GM19438 (cell line): ENCODE data around the gene PRSS23.
"Not testable (repeated sequence)": the region's sequence is repeated elsewhere in the genome, so short reads cannot be mapped to it uniquely, and the experiment has no call there.

ENCODE experiments used
- ATAC-seq: cut with Tn5 transposase; IDR thresholded peaks from one replicate; pipeline ENCODE4 v1.9.1; 2021; ENCODE audit warnings: low read depth; ENCODE audit not compliant: unreplicated experiment

Gene PRSS23

DNA sequence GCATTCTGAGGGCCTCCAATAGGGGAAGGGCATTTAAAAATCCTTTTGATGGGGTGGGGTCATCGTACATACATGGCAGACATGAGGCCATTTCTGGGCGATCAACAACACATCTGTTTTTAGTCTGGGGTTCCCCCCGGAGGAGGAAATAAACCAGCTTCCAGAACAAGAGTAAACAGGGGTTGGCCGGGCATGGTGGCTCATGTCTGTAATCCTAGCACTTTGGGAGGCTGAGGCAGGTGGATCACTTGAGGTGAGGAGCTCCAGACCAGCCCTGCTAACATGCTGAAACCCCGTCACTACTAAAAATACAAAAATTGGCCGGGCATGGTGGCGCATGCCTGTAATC is 12.0 kb downstream of the PRSS23 start:
- ATAC-seq = no peak

DNA sequence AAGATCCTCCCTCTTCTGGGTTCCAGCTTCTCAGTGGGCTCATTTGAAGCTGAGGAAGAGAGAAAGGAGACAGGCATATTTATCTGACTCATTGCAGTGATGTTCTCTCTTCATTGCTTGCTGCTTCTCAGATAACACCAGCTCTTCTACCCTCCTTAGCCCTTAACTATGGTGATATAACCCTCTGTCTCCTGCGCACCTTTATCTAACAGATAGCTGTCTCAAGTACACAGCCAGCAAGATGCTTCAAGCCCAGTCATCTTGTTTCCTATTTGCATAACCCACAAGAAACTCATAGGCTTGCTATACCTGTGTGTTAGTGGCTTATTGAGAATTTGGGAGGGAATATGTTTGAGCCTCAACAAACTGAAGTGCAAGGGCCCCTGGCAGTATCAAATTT is 12.6 kb downstream of the PRSS23 start:
- ATAC-seq = no peak

DNA sequence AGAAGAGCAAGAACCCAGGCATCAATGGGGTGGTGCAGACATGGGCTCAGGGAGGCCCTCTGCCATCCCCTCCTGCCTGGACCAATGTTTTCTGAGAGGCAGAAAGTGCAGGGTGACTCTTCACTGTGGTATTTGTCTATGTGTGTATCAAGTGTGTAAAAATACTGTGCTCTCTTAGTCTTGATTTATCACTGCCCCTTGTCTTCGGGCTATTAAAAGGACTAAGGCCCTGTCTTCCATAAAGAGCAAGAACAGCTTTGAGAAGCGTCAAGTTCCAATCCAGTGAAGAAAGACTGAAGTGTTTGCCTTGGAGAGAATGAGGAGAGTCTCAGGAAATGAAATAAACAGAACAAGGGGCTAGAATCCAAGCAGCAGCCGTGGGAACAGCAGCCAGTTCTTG is 14.4 kb downstream of the PRSS23 start:
- ATAC-seq = no peak

DNA sequence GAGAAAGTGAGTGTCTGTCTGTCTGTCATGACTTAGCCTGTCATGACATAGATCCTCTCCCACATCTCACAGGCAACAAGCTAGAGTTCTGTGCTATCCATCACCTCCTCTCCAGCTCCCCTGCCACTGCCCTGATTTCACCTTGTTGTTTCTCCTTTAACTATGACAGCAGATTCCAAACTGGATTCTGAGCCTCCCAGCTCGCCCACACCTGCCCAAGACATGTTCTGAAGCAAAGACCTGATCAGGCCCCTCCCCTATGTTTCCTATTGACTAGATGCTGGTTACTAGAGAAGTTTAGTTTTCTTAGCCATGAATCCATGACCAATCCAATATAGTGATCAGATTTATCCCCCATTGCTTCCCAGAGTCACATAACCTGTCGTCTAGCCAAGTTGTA is 15.4 kb downstream of the PRSS23 start:
- ATAC-seq = no peak

DNA sequence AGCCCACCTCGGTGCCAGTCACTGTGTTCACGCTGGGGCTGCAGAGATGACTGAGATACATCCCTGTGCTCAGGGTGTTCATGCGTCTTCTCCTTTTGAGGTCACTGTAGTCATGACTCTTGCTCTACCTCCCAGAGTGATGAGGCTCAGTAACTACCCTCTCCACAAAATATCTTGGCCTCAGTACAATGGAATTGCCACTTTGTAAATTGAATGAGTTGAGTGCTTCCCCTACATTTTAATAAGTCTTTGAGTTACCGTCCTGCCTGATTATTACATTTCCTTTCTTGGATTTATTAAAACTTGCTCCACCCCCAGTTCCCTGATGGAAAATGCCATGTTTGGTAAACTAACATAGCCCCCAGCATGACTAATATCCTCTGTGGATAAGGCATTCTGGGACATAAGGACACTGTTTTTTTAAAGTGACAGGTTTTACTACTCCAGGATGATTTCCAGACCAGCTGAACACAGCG is 15.9 kb downstream of the PRSS23 start:
- ATAC-seq = no peak

DNA sequence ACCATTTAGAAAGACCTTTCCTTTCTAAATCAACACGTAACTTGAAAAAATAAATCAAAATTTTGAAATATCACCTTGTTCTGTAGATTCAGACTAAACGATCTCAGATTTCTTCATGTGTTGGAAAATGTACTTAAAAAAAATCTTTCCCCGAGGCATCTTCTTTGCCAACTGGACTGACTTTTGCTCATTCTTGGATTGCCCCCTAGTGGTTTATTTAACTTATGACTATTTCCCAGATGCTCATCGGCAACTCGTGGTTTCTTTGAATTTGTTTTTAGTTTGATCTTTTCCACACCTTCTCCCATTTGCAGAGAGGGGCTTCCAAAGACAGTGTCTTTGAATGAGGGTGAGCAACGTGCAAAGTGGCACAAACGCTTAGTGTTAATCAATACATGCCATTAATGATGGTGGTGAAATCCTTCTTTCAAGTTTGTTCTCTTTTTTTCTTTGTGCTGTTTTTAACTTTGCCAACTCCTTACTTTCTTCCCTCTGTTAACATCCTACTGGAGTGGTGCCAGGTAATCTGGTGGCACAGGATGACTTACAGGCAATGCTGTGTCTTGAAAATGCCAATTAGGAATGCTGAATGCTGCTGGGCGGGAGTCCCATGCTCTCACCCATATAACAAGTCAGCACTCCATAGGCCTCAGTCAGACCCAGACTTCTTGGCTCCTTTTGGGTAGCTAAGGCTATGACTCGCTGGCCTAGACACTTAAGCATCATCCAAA is 18.3 kb downstream of the PRSS23 start:
- peak; percentile 56 for ATAC-seq

DNA sequence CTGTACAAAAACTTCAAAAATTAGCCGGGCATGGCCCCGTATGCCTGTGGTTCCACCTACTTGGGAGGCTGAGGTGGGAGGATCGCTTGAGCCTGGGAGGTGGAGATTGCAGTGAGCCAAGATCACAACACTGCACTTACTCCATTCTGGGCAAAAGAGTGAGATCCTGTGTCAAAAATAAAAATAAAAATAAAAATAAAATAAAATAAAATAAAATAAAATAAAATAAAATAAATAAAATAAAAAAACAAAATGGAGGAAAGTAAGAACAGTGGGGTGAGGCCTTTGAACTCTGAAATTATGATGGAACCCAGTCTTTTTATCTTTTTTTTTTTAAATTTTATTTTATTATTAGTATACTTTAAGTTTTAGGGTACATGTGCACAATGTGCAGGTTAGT is 23.8 kb downstream of the PRSS23 start:
- ATAC-seq = not testable (repeated sequence)

DNA sequence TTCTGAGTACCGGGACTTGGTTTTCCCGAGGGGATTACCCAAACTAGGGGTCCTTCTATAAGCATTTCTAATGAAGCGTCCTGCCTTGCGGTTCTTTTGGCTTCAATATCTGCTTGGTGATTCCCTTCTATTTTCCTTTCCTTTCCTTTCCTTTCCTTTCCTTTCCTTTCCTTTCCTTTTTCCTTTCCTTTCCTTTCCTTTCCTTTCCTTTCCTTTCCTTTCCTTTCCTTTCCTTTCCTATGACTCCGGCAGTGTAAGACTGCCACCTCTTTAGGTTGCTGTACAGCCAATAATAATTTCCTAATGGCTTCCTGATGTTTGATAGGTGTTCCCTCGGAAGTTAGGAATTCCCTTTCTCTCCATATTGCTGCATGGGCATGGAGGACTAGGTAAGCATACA is 34.0 kb downstream of the PRSS23 start:
- ATAC-seq = not testable (repeated sequence)

DNA sequence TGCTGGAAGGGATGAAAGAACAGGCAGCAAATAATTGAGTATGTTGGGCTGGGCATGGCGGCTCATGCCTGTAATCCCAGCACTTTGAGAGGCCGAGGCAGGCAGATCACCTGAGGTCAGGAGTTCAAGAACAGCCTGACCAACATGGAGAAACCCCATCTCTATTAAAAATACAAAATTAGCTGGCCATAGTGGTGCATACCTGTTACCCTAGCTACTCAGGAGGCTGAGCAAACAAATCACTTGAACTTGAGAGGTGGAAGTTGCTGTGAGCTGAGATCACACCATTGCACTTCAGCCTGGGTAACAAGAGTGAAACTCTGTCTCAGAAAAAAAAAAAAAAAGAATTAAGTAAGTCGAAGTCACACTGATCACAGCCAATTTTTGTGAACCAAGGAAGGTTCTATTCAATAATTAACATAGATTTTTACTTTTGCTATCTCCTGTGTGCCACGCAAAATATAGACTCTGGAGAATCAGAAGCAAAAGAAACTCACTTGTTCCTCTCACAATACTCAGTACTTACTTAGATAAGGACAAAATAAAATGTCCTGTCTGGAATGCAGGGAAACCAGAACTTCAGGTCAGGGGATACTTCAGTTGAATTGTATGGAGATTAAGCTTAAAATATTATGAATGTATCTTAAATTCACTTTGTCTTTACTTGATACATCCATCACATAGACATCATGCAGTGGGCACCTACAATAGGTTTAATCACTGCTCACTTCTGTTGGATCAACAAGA is 44.6 kb downstream of the PRSS23 start:
- not testable (repeated sequence) for ATAC-seq

DNA sequence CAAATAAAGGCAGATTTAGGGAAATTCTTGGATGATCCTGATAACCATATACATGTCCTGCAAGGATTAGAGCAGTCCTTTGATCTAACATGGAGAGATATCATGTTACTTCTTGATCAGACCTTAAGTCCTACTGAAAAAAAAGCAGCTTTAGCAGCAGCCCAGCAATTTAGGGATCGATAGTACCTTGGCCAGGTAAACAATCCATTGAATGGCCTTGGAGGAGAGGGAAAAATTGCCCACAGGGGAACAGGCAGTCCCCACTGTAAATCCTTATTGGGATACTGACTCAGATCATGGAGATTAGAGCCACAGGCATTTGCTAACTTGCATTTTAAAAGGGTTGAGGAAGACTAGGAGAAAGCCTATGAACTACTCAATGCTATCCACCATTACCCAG is 47.8 kb downstream of the PRSS23 start:
- no peak for ATAC-seq

DNA sequence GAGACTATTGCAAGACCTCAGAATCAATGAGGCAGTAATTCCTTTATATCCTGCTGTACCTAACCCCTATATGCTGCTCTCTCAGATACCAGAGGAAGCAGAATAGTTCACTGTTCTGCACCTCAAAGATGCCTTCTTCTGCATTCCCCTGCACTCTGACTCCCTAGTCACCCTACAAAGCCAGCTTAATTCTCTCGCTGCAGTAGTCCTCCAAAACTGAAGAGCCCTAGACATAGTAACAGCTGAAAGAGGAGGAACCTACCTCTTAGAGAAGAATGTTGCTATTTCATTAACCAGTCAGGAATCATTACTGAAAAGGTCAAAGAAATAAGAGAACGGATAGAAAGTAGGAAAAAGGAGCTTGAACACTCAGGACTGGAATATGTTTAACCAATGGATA is 49.3 kb downstream of the PRSS23 start:
- ATAC-seq = no peak
